GM20000 (cell line): ENCODE results near the gene ZKSCAN5.

Experiments used
- DNase-seq: peaks from one replicate; pipeline ENCODE4 v3.0.0; 2012; ENCODE audit warnings: low spot score
- CTCF ChIP-seq: IDR thresholded peaks from 2 replicates; pipeline ENCODE4 v1.5.1; 2012; ENCODE audit warnings: mild to moderate bottlenecking, control low read depth; ENCODE audit errors: extremely low read depth, missing control alignments

ZKSCAN5 gene

GRCh38 chr7:99521399-99521798, 16.9 kb downstream of the ZKSCAN5 start:
- no peak for DNase-seq
- TF ChIP-seq CTCF: no peak

- TF ChIP-seq CTCF: no peak
- DNase-seq: no peak
Measured at GRCh38 chr7:99525713-99526440, 21.4 kb downstream of the ZKSCAN5 start.

GRCh38 chr7:99531354-99531765, 26.9 kb downstream of the ZKSCAN5 start:
- no peak for TF ChIP-seq CTCF
- no peak for DNase-seq

DNA sequence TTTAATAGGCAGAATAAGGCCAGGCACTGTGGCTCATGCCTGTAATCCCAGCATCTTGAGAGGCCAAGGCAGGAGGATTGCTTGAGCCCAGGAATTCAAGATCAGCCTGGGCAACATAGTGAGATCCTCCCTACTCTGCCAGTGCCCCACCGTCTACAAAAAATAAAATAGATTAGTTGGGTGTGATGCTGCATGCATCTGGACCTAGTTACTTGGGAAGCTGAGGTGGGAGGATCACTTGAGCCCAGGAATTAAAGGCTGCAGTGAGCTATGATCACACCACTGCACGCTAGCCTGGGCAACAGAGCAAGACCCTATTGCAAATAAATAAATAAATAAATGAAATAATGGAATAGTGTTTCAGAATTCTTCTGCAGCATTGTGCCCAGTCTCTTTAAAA, 31.2 kb downstream of the ZKSCAN5 start:
- no peak for TF ChIP-seq CTCF
- DNase-seq: no peak

- no peak for TF ChIP-seq CTCF
- DNase-seq: no peak
Measured at GRCh38 chr7:99539213-99539811, 34.9 kb downstream of the ZKSCAN5 start.

- no peak for TF ChIP-seq CTCF
- no peak for DNase-seq
Measured at GRCh38 chr7:99540542-99540941, 36.1 kb downstream of the ZKSCAN5 start.

DNA sequence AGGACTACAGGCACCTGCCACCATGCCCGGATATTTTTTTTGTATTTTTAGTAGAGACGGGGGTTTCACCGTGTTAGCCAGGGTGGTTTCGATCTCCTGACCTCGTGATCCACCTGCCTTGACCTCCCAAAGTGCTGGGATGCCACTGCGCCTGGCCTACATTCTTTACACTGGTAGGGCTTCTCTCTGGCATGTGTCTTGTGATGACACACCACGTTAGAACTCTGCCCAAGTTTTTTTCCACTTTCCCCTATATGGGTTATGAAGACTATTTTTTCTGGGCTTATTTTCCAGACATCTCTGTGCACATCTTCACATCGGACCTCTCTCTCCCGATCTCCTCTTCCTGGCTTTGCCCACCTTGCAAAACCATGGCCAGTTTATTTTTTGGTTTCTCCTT, 36.8 kb downstream of the ZKSCAN5 start:
- no peak for TF ChIP-seq CTCF
- no peak for DNase-seq
